GM12872 (cell line): ENCODE results near the gene PLP2.

Source experiments
- TF ChIP-seq, protein P1 (sequence below): IDR thresholded peaks from 3 replicates; pipeline ENCODE4 v1.5.1; 2011; ENCODE audit warnings: low read depth, mild to moderate bottlenecking, low read length, moderate library complexity; ENCODE audit not compliant: insufficient read depth

The PLP2 gene

GRCh38 chrX:49147282-49147681, 24.4 kb upstream of the PLP2 start:
- TF ChIP-seq, protein P1, sequence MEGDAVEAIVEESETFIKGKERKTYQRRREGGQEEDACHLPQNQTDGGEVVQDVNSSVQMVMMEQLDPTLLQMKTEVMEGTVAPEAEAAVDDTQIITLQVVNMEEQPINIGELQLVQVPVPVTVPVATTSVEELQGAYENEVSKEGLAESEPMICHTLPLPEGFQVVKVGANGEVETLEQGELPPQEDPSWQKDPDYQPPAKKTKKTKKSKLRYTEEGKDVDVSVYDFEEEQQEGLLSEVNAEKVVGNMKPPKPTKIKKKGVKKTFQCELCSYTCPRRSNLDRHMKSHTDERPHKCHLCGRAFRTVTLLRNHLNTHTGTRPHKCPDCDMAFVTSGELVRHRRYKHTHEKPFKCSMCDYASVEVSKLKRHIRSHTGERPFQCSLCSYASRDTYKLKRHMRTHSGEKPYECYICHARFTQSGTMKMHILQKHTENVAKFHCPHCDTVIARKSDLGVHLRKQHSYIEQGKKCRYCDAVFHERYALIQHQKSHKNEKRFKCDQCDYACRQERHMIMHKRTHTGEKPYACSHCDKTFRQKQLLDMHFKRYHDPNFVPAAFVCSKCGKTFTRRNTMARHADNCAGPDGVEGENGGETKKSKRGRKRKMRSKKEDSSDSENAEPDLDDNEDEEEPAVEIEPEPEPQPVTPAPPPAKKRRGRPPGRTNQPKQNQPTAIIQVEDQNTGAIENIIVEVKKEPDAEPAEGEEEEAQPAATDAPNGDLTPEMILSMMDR, result no peak

- TF ChIP-seq, protein P1, result no peak
Measured at GRCh38 chrX:49147936-49148335, 23.8 kb upstream of the PLP2 start.

GRCh38 chrX:49153467-49153866, 18.2 kb upstream of the PLP2 start:
- TF ChIP-seq, protein P1, result no peak

- TF ChIP-seq, protein P1, result no peak
Measured at GRCh38 chrX:49155243-49155899, 16.3 kb upstream of the PLP2 start.

DNA sequence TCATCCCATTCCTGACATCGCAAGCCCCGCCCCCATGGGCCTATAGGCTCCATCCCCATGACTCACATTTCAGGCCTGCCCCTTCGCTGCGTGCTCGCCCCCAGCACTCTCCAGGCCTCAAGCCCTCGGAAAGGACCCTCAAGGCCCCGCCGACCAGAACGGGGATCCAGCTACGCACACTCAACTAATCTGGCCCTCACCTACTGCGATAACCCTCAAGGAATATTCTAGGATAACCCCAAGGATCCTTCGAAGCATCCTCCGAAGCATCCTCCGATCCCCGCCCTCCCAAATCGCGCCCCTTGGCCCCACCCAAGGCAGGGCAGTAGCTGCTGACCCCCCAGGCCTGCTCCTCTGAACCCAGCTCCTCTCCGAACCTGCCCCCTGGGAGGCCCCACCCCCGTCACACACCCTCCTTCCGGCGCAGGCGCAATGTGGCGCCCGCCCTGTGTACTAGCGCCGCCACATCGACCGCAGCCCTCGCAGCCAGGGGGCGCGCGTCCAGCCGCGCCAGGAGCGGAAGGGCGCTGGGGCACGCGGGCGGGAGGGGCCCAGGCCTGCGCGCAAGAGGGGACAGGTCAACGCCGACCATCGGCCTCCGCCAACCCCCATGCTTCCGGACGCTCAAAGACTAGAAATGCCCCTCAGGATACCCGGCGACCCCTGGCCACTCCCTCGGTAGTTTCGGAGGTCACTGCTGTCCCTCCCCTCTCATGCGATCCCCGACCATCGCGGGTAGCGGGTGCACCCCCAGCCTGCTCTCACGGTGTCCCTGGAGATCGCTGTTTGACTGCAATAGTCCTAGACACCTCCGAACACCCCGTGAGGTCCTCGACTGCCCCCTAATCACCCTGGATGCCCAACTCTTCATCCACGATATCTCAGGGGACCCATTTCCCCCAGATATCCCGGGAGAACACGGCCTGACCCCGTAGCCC, 15.5 kb upstream of the PLP2 start:
- TF ChIP-seq, protein P1, result peak; percentile 60; the same call in 2 of the 3 replicates

GRCh38 chrX:49157194-49157593, 14.5 kb upstream of the PLP2 start:
- TF ChIP-seq, protein P1, result no peak

GRCh38 chrX:49160908-49161307, 10.8 kb upstream of the PLP2 start:
- TF ChIP-seq, protein P1, result no peak
